Astrocyte of the hippocampus (primary cell): Measurements from ENCODE around the gene SCGB1D1.

ENCODE experiments used
- DNase-seq: peaks from one replicate; pipeline ENCODE4 v3.0.0; 2011; ENCODE audit warnings: low read depth, low spot score

The SCGB1D1 gene

GRCh38 chr11:62190011-62190410 is at the start of gene SCGB1D1:
Gene SCGB1D1, plus strand, starts transcription at chr11:62190216. Its CDS starts 69 bp downstream, at chr11:62190285.
- DNase-seq: no peak

GRCh38 chr11:62140304-62141110 is 49.5 kb upstream of the SCGB1D1 start:
- DNase-seq: no peak

- no peak for DNase-seq
Observed at GRCh38 chr11:62141111-62142042, 48.6 kb upstream of the SCGB1D1 start.

GRCh38 chr11:62142043-62142375 is 48.0 kb upstream of the SCGB1D1 start:
- DNase-seq: no peak

GRCh38 chr11:62142921-62143320 is 47.1 kb upstream of the SCGB1D1 start:
- DNase-seq: no peak

- DNase-seq: no peak
Observed at GRCh38 chr11:62143727-62144126, 46.3 kb upstream of the SCGB1D1 start.

GRCh38 chr11:62144641-62145255 is 45.3 kb upstream of the SCGB1D1 start:
- no peak for DNase-seq

GRCh38 chr11:62145261-62145871 is 44.6 kb upstream of the SCGB1D1 start:
- no peak for DNase-seq

GRCh38 chr11:62146476-62147200 is 43.4 kb upstream of the SCGB1D1 start:
- DNase-seq: no peak

- no peak for DNase-seq
Observed at GRCh38 chr11:62147545-62147944, 42.5 kb upstream of the SCGB1D1 start.

GRCh38 chr11:62148271-62148980 is 41.6 kb upstream of the SCGB1D1 start:
- no peak for DNase-seq

- DNase-seq: no peak
Observed at GRCh38 chr11:62149986-62150886, 39.8 kb upstream of the SCGB1D1 start.

- DNase-seq: no peak
Observed at GRCh38 chr11:62150887-62151736, 38.9 kb upstream of the SCGB1D1 start.

GRCh38 chr11:62151737-62152102 is 38.3 kb upstream of the SCGB1D1 start:
- no peak for DNase-seq

GRCh38 chr11:62152245-62153086 is 37.5 kb upstream of the SCGB1D1 start:
- no peak for DNase-seq

- no peak for DNase-seq
Observed at GRCh38 chr11:62153087-62153395, 37.0 kb upstream of the SCGB1D1 start.

- no peak for DNase-seq
Observed at GRCh38 chr11:62153617-62154016, 36.4 kb upstream of the SCGB1D1 start.

- DNase-seq: no peak
Observed at GRCh38 chr11:62157603-62158002, 32.4 kb upstream of the SCGB1D1 start.
